Body of pancreas (tissue), 4 donors: ENCODE measurements around the gene CALHM2. TPM values are rescaled to one million over a fixed set of nuclear protein-coding genes. Genes with fewer than 3 reads are reported as not detected.

Experiments used
- ATAC-seq: fragments of 150-250 bp; one replicate; pipeline ENCODE4 v1.9.1; 2016
- DNase-seq, 4 donors: peaks; one replicate each; pipeline ENCODE4 v3.0.0-alpha.2; 2019
- H3K27ac ChIP-seq, 4 donors: fragments of 200-600 bp; sonication (generic); 1 replicate in 3 of 4; 2 replicates in 1 of 4; pipeline versions ENCODE4 v1.5.1 to v1.6.1; 2016 to 2019; ENCODE audit warnings: mild to moderate bottlenecking in 1 of 4, mixed read lengths in 1 of 4, moderate library complexity in 1 of 4
- H3K27me3 ChIP-seq, 2 donors: fragments of 200-600 bp; sonication (generic); one replicate each; pipeline ENCODE4 v1.6.0; 2016; ENCODE audit warnings: mild to moderate bottlenecking in 1 of 2
- H3K36me3 ChIP-seq, 2 donors: fragments of 200-600 bp; sonication (generic); replicated peaks in 1 of 2; 2 replicates each; pipeline ENCODE4 v1.5.1; 2016; ENCODE audit warnings: low read depth in 2 of 2; ENCODE audit not compliant: insufficient read depth in 1 of 2
- H3K4me1 ChIP-seq: fragments of 200-600 bp; sonication (generic); one replicate; pipeline ENCODE4 v1.6.0; 2016
- H3K4me3 ChIP-seq, 2 donors: fragments of 200-600 bp; sonication (generic); 1 replicate in 1 of 2; 2 replicates in 1 of 2; pipeline ENCODE4 v1.5.1; 2016 to 2019
- H3K9me3 ChIP-seq, 3 donors: fragments of 200-600 bp; sonication (generic); 1 replicate in 2 of 3; 2 replicates in 1 of 3; pipeline ENCODE4 v1.5.1; 2016
- CTCF ChIP-seq, 7 experiments: fragments of 450-650 bp in 4 of 7; fragments of 200-600 bp in 3 of 7; sonication (generic) in 3 of 7; IDR thresholded peaks; one replicate each; pipeline ENCODE4 v1.5.1; 2016 to 2019; ENCODE audit warnings: antibody characterized with exemption in 7 of 7
- POLR2A ChIP-seq, 3 donors: fragments of 450-650 bp; IDR thresholded peaks; one replicate each; pipeline ENCODE4 v1.6.1; 2016; ENCODE audit warnings: antibody characterized with exemption in 3 of 3, mild to moderate bottlenecking in 2 of 3
- WGBS, 2 donors: methylation state at CpG; one replicate each; pipeline ENCODE4 v1.1.5; 2017; 5-methylcytosine and 5-hydroxymethylcytosine counted together
- intact Hi-C: fragments of 100-400 bp; cut with DNase I; formaldehyde crosslinking; loops from one replicate; pipeline ENCODE4 v1.15.1; 2023
- total RNA-seq, 2 donors: library from RNA; depleted of rRNA; stranded (reverse); fragments of >200 nt; gene quantifications; one replicate each; pipeline ENCODE4 v1.1.0, GENCODE V29; 2016

CALHM2 gene
- total RNA-seq, 2 donors from 2014 or later = 11.4 to 17.8 TPM

DNA sequence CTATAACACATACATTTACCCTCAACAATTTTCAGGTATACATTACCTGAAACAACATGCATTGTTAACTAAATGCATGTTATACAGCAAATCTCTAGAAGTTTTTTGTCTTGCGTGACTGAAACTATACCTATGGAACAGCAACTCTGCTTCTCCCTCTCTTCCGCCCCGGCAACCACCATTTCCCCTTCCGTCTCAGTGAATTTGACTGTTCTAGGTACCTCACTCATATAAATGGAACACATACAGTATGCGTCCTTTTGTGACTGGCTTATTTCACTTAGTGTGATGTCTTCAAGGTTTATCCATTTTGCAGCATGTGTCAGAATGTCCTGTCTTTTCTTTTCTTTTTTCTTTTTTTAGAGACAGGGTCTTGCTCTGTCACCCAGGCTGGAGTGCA is 22.5 kb downstream of the CALHM2 start:
- 85 to 94% methylated on average over 5 of the region's 5 CpGs for WGBS, 2 donors
- no peak for DNase-seq
- intact Hi-C loops = no loop called here
- no peaks in the 10 kb centered on the region for H3K9me3 ChIP-seq
- ATAC-seq = no peak
- no peak overlapping the region for H3K4me3 ChIP-seq
- H3K27me3 ChIP-seq = no peaks in the 10 kb centered on the region
- no peak overlapping the region for H3K27ac ChIP-seq
- H3K4me1 ChIP-seq = no peaks in the 10 kb centered on the region
- peaks cover 6 to 15% of the 10 kb centered on the region in 2 donors for H3K36me3 ChIP-seq
- no peak for TF ChIP-seq CTCF (IDR thresholded peaks at IDR 0.05)
- no peak for TF ChIP-seq POLR2A (IDR thresholded peaks at IDR 0.05)

GRCh38 chr10:103428989-103429643 is 23.1 kb downstream of the CALHM2 start:
- WGBS, 2 donors = 66 to 73% methylated on average over 5 of the region's 5 CpGs
- intact Hi-C loops = no loop called here
- H3K27ac ChIP-seq = no peak overlapping the region
- no peak for ATAC-seq
- no peak overlapping the region for H3K4me3 ChIP-seq
- TF ChIP-seq CTCF (IDR thresholded peaks at IDR 0.05) (no peak), POLR2A (IDR thresholded peaks at IDR 0.05) (no peak)
- H3K9me3 ChIP-seq = no peaks in the 10 kb centered on the region
- H3K36me3 ChIP-seq = peaks cover 10 to 19% of the 10 kb centered on the region in 2 donors
- DNase-seq = no peak
- no peaks in the 10 kb centered on the region for H3K4me1 ChIP-seq
- no peaks in the 10 kb centered on the region for H3K27me3 ChIP-seq

- 90 to 94% methylated on average over 8 to 9 of the region's 9 CpGs for WGBS, 2 donors
- no peak overlapping the region for H3K27ac ChIP-seq
- H3K4me1 ChIP-seq = no peaks in the 10 kb centered on the region
- ATAC-seq (no peak), DNase-seq (no peak)
- intact Hi-C loops = no loop called here
- no peaks in the 10 kb centered on the region for H3K27me3 ChIP-seq
- TF ChIP-seq CTCF (IDR thresholded peaks at IDR 0.05) (no peak), POLR2A (IDR thresholded peaks at IDR 0.05) (no peak)
- no peaks in the 10 kb centered on the region for H3K9me3 ChIP-seq
- no peak overlapping the region for H3K4me3 ChIP-seq
- H3K36me3 ChIP-seq = peaks cover 16 to 27% of the 10 kb centered on the region in 2 donors
These were observed 24.3 kb downstream of the CALHM2 start for GRCh38 chr10:103427866-103428265.

DNA sequence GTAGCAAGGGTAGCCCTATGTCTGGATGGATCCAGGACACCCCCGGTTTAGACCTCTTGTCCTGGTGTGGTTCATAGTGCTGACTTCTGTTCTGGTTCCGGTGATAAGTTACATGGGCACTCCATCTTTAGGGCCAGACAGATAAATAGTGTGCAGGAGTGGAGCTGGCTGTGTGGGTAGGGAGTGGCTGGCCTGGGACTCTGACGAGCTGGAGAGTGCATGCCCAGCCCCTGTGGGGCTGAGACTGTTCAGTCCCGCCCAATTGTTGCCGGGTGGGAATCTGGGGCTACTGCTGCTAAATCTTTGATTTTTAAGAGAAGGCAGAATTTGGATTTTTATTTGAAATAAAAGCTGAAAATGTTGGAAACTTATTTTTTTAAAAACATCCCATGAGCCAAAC is 28.4 kb downstream of the CALHM2 start:
- Histone ChIP-seq H3K4me3 (no peak overlapping the region), H3K4me1 (no peaks in the 10 kb centered on the region), H3K27me3 (no peaks in the 10 kb centered on the region), H3K36me3 (peaks cover 16 to 49% of the 10 kb centered on the region in 2 donors), H3K27ac (no peak overlapping the region), H3K9me3 (no peaks in the 10 kb centered on the region)
- no peak for ATAC-seq
- intact Hi-C loops = loop anchor here (5.0 kb wide), 1 partner anchor 54 kb away; the partner anchor contains the start of gene CALHM3
- 88 to 93% methylated on average over 5 of the region's 5 CpGs for WGBS, 2 donors
- no peak for DNase-seq
- TF ChIP-seq CTCF (IDR thresholded peaks at IDR 0.05) (no peak), POLR2A (IDR thresholded peaks at IDR 0.05) (no peak)

DNA sequence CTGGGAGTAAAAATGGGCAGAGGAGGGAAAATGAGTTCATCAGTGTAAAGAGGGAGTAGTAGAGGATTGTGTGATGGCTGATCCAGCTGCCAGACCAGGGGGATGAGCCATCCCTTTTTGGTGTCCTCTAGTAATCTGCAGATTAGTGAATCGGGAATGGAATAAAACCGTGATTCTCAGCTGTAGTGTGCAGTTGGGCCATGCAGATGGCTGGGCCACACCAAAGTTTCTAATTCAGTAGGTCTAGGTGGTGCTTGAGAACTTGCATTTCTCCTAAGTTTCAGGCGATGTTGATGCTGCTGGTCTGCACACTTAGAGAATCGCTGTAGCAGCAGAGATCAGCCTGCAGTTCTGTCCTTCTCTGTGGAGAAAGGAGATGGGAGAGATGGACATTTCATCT is 33.1 kb downstream of the CALHM2 start:
- Histone ChIP-seq H3K27me3 (no peaks in the 10 kb centered on the region), H3K27ac (no peak overlapping the region), H3K36me3 (peaks cover 14 to 58% of the 10 kb centered on the region in 2 donors), H3K9me3 (no peaks in the 10 kb centered on the region), H3K4me1 (no peaks in the 10 kb centered on the region), H3K4me3 (no peak overlapping the region)
- TF ChIP-seq CTCF (IDR thresholded peaks at IDR 0.05) (no peak), POLR2A (IDR thresholded peaks at IDR 0.05) (no peak)
- intact Hi-C loops = loop anchor here (10.0 kb wide), 1 partner anchor 176 kb away; no protein-coding TSS in a partner anchor
- WGBS, 2 donors = 93 to 97% methylated on average over 4 of the region's 4 CpGs
- no peak for DNase-seq
- no peak for ATAC-seq
